Brain microvascular endothelial cell (primary cell): Measurements from ENCODE around the gene ELOB.
"Not testable (repeated sequence)": the region's sequence is repeated elsewhere in the genome, so short reads cannot be mapped to it uniquely, and the experiment has no call there.

ENCODE experiments used
- DNase-seq: peaks from one replicate; pipeline ENCODE4 v3.0.0-alpha.2; 2020
- H3K27ac ChIP-seq: fragments of 250-450 bp; sonication (Bioruptor Pico); 2 replicates; pipeline ENCODE4 v1.5.1; 2020; ENCODE audit warnings: mild to moderate bottlenecking, moderate library complexity
- H3K27me3 ChIP-seq: fragments of 250-450 bp; sonication (Bioruptor Pico); replicated peaks from 2 replicates; pipeline ENCODE4 v1.5.1; 2020; ENCODE audit warnings: mild to moderate bottlenecking
- H3K36me3 ChIP-seq: fragments of 250-450 bp; sonication (Bioruptor Pico); replicated peaks from 2 replicates; pipeline ENCODE4 v1.5.1; 2020; ENCODE audit warnings: mild to moderate bottlenecking
- H3K4me3 ChIP-seq: 2 replicates; pipeline ENCODE4 v1.5.1; 2011; ENCODE audit warnings: low read depth, mild to moderate bottlenecking, control low read depth, low read length, moderate library complexity
- CTCF ChIP-seq: IDR thresholded peaks from 2 replicates; pipeline ENCODE4 v1.5.1; 2011; ENCODE audit warnings: low read depth, mild to moderate bottlenecking, moderate library complexity, low read length, control low read depth, inconsistent platforms; ENCODE audit errors: missing control alignments
- in situ Hi-C: cut with HindIII; loops from 2 replicates; pipeline ENCODE4 v1.10.0; 2017; ENCODE audit warnings: low sequenced_read_pairs, low pct_ligation_motif_present

The ELOB gene

GRCh38 chr16:2724088-2724676 lies 52.9 kb downstream of the ELOB start:
- no peak overlapping the region for H3K27ac ChIP-seq
- TF ChIP-seq CTCF, result no peak
- no peaks in the 10 kb centered on the region for H3K36me3 ChIP-seq
- no peaks in the 10 kb centered on the region for H3K27me3 ChIP-seq
- in situ Hi-C loops, result no loop called here
- H3K4me3 ChIP-seq, result no peak overlapping the region
- DNase-seq, result no peak

GRCh38 chr16:2721634-2722173 lies 55.4 kb downstream of the ELOB start:
- H3K4me3 ChIP-seq, result peak overlapping the region; percentile 58
- in situ Hi-C loops, H3K27ac ChIP-seq, DNase-seq, H3K36me3 ChIP-seq, H3K27me3 ChIP-seq: not testable (repeated sequence)
